HG03135 (cell line): Measurements from ENCODE around the gene ARHGAP22.

Source experiments
- ATAC-seq: cut with Tn5 transposase; IDR thresholded peaks from one replicate; pipeline ENCODE4 v1.9.1; 2021; ENCODE audit warnings: mild to moderate bottlenecking, moderate library complexity; ENCODE audit not compliant: unreplicated experiment

ARHGAP22 gene

DNA sequence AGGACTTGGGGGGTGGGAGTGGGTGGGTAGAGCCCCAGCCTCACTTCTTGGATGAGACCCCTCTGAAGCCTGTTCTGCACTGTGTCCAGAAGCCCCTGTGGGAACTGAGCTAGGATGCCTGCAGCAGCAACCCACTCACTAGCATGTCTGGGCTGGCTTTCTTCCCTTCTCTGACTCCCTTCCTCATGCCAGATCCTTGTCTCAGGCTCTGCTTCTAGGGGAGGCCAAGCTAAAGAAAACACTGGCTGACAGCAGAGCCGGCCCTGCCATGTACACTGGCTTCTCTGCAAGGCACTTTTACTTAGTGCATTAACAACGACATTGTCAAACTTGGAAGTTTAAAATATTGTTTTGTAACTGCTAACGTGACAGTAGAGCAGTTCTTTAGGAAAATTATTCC lies 50.2 kb downstream of the ARHGAP22 start:
- no peak for ATAC-seq

DNA sequence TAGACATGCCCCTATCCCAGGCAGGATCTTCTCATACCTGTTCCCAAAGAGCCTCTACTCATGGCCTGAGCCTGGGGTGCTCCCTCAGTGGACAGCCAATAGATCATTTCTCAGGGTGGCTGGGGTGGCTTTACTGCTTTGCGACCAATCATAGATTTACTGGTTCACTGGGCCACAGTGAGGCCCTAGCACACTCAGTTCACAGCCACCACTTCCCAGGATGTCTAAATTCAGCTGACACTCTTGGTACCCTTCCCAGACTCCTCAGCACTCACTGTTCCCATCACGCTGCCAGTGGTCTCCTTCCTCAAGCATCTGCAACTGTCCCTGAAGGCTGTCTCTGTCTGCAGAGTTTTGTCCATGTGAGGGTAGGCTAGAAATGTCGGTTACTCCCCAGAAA lies 50.6 kb downstream of the ARHGAP22 start:
- ATAC-seq = no peak

DNA sequence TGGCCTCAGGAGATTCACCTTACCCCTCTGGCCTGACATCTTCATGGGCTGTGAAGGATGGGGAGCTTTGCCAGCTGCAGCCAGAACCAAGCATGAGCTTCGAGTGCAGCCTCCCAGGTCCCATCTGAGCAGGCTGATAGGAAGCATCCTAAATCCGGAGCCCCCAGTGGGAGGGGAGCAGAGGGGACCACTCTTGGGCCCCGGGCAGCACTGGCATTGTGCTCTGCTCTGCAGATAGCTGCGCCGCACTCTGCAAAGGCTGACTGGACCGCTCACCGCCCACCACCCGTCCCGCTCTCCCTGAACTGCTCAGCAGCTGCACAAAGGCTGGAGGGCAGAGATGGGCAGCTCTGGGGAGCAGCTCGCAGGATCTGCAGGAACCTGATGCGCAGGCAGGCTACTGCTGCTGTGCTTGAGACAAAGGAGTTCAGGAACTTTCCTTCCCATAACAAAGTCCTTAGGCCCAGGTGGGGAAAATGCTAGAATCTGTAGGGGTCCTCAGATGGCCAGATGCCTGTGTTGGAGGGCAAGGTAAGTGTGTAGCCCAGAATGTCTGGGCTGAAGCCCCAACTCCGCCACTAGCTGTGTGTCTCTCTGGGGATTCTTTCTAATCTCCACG lies 51.8 kb downstream of the ARHGAP22 start:
- no peak for ATAC-seq

DNA sequence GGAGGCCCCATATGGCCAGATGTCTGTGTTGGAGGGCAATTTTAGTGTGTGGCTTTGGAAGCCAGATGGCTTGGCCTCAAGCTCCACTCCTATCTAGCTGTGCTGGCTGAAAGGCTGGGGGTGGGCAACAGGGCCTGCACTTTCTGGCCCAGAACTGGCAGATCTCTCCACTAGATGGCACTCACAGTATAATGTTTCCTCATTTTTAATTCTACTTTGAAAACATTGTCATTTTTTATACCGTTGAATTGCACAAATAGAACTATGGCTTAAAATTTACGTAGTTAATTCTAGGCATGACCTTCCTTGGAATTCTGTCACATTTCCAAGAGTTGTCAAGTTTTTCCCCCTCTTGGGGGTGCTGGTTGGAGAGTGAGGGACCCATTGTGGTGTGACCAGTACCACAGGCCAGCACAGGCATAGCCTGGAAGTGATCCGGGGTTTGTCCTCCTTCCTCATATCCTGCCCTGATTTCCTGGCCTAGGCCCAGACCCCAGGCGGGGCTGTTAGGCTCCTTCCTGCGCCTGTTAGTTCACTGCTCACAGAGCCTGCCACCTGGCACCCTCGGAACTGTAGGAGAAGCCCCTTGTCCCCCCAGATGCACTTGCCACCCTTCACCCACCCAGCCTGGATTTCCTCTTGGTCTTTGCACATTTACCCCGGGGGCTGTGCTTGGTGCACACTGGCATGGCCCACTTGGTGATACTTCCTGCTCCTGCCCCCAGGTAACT lies 52.8 kb downstream of the ARHGAP22 start:
- no peak for ATAC-seq

- no peak for ATAC-seq
These were observed 53.9 kb downstream of the ARHGAP22 start for GRCh38 chr10:48550977-48551376.

- ATAC-seq = no peak
These were observed 54.7 kb downstream of the ARHGAP22 start for GRCh38 chr10:48550071-48550691.

- no peak for ATAC-seq
These were observed 55.6 kb downstream of the ARHGAP22 start for GRCh38 chr10:48549236-48549635.

GRCh38 chr10:48548531-48549135 lies 56.2 kb downstream of the ARHGAP22 start:
- no peak for ATAC-seq

DNA sequence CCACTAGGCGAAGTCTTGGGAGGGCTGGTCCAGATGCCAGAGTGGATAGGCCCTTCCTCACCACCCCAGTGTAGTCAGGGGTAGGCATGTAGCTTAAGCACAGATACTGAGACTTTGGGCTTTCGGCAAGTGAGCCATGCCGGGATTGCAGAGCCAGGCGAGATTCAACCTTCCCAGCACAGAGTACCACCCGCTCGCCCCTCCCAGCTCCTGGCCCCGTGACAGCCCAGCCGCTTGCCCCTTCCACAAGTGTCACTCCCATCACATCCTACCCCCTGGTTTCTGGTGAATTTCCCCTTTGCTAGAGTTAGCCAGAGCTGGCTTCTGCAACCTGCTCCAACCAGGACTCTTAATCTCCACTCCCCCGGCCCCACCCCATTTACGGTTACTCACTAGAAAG lies 56.9 kb downstream of the ARHGAP22 start:
- ATAC-seq = no peak

DNA sequence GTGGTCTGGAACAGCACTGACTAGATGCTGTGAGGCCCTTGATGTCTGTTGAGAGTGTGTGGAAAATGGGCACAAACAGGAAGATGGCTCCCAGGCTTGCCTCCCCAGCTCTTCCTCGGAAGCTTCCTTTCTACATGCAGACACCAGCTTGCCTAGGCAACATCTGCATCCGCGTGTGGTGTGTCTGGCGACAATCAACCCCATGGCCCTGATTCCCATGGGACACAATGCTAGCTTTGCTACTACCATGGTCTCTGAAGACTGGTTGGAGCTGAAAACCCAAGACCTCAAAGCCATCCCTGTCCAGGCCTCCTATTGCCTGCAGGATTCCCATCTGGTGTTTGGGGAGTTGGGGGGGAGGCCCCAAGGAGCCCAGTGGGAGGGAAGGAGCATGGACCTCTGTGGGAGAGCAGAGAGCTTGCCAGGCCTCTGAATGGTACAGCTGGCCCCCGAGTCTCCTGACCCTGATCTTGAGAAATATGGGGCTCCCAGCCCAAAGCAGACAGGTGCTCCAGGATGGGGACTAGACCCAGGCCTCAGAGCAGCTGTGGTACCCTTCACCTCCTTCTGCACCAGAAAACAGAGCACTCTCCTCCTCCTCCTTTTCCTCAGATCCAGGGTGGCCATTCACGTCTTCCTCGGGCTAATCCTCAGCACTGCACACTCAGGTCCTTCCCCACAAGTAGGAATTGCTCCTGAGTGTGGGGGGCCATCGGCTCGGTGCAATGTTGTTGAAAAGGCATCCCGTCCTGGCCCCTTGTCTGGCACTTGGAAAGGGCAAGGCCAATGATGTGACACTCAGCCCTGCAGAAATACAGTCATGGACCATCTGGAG lies 57.6 kb downstream of the ARHGAP22 start:
- ATAC-seq = no peak

DNA sequence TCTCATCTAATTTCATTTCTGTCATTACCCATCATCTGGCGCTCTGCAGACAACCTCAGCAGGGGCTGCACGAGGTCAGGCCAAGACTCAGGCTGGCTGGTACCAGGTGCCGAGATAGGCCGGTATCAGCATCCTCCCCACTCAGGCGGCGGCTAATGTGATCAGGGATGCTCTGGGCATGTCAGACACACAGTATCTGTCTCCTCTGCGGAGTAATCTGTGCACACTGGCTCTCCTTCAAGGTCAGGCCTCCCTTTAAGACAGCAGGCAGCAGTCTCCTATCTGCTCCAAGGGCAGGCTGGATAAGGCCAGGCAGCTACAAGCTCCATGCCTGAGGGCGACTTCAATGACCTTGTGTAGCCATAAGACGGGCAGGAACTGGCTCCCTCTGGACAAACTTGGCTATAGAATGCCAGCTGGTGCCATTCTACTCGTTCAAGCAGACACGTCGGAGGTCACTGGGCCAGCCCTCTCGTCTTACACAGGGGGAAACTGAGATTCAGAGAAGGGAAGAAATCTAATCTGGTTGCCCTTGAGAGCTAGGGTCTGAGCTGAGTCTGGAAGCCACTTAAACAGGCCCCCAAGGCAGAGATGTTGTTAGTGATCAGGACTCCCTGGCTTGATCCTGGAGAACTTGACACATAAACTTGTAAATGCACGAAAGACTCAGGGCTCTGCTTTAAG lies 59.3 kb downstream of the ARHGAP22 start:
- ATAC-seq = no peak

DNA sequence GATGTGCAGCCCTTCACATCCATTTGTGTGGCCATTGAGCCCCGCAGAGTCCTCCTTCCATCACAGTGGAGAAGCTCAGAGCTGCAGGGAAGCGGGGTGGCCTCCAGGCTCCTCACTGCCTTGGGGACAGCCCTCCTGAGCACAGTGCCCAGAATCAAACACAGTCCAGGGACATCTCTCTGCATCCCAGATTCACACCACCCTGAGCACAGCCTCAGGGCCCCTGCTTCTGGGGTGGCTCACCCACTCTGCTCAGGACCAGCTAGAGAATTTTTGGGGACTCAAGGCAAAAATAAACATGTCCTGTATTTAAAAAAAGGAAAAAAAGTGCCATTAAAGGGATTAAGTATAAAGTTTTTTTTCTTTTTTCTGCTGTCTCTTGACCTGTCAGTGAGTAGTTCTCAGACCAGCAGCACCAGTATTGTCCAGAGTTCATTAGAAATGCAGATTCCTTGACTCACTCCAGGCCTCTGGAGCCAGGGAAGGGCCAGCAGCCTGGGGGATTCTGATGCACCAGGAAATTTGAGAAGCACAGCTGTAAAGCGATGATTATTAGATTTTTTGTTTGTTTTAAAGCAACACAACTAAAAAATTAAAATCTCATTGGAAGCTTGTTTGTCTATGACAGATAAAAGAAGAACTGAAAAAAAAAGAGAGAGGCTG lies 61.6 kb downstream of the ARHGAP22 start:
- no peak for ATAC-seq

DNA sequence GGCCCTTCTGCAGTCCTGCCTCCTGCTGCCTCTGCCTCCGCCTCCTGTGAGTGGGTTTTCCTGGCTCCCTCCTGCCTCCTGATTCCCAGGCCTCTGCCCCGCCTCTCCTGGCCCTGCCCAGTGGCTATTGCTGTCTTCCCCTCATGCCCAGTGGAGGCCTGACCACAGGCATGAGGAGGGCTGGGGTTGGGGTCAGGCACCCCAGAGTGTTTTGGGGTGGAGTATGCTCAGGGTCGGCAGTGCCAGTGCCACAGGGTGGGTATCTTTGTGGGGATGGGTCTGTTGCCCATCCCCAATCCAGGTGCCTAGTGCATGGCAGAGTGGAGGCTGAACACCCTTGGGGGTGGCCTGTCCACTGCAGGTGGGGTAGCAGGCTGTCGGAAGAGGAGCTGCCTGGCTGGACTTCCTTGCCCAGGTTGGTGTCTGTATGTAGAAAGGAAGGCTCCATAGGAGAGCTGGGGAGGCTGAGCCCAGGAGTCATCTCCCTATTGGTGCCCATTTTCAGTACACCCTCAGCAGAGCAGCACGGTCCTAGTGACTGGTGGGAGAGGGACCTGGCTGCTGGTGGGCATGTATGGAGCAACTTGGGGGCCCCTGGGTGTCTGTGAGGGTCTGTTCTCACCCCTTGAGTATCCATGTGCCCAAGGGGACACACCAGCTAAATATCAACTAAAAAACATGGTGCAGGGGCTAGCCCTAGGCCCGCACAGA lies 62.2 kb downstream of the ARHGAP22 start:
- no peak for ATAC-seq

DNA sequence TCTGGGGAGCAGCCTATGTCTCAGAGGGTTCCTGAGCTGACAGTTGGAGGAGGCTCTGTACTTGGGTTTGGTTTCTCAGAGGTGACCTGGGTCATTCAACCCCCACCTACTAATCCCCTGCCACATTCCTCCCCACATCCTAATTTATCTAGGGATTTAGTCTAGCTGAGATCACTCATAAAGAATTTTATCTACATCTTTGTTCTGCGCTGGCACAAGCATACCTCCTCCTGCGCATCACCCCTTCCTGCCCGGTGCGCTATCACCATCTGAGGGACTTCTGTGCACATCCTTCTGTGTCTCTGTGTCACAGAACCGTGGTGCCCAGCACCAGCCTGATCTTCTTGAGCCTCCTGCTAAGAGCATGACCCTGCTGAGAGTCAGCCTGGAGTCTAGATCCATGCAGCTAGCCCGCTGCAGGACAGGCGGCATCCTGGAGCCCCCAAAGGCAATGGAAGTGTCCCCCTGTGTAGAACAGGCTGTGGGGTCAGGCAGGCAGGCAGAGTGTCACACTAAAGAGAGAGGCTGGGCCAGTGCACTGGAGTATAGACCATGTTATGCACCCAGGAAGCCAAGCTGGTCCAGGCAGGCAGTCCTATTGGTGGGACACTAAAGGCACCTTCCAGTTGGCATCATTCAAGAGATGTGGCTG lies 63.6 kb downstream of the ARHGAP22 start:
- no peak for ATAC-seq

GRCh38 chr10:48538611-48539010 lies 66.3 kb downstream of the ARHGAP22 start:
- no peak for ATAC-seq

DNA sequence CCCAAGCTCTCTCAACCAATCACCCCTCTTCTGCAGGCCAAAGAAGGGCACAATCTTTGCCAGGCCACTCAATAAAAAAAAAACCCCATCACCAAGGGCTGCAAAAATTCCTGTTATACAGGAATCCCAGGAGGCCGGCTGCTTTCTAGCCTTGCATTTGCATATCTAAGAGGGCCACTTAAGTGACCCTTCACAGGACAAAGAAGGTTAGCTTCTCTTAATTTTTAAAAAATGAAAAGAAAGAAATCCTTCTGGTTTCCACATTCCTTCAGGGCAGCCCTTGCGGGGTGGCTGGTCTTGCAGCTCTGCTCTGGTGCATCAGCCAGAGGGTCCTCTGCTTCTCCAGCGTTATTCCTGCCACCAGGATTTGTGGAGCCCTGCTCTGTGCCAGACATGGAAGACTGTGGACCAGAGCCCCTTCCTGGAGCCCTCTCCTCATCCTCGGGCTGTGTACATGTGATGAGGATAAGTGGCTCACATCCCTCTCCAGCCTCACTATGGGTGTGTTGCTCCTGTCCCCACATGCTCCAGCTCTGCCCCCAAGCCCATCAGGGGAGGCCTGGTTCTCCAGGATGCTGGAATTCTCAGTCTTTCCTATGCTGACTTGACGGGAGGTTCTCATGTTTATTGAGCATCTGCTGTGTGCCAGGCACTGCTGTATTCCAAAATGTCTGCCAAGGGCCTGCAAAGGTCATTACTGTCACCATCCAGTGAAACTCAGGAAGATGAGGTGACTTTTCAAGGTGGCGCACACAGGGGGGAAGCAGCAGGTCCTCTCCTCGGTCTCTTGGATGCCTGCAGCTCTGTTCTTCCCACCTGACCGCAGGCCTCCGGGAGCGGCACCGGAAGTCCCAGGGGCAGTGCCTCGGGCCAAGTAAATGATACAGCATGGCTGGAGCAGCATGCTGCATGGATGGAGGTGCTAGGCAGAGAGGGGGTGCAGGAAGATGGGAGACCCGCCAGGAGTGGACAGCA lies 67.7 kb downstream of the ARHGAP22 start:
- no peak for ATAC-seq

GRCh38 chr10:48536156-48536500 lies 68.7 kb downstream of the ARHGAP22 start:
- ATAC-seq = no peak
